Endothelial cell of umbilical vein (primary cell): Measurements from ENCODE around the gene VPS16. TPM values are rescaled to one million over a fixed set of nuclear protein-coding genes. Genes with fewer than 3 reads are reported as not detected.

Experiments
- BruUV-seq: library from RNA; stranded (reverse); fragments of 400-500 nt; replicated peaks from 2 replicates; lab custom pipeline; 2021; lab: Mats Ljungman, UMichigan
- CTCF ChIA-PET: fragments of 300-600, 350-600 bp; sonication (Branson Sonifier 250); formaldehyde crosslinking; loops from one replicate; lab custom pipeline; 2021; ENCODE audit warnings: antibody characterized with exemption, inconsistent platforms; lab: Charles Lee
- POLR2A ChIA-PET: fragments of 300-600, 350-600 bp; sonication (Branson Sonifier 250); formaldehyde crosslinking; loops from one replicate; lab custom pipeline; 2021; ENCODE audit warnings: antibody characterized with exemption, inconsistent platforms; lab: Charles Lee
- DNase-seq: peaks from one replicate; pipeline ENCODE4 v3.0.0-alpha.2; 2011; ENCODE audit warnings: low read depth, low spot score
- FAIRE-seq: peaks from 2 replicates; lab custom pipeline; 2011; peaks lifted over from hg19 to GRCh38; lab: Jason Lieb, UNC
- H2AFZ ChIP-seq: 2 replicates; pipeline ENCODE4 v1.6.0; 2012; ENCODE audit warnings: low read depth, low read length, control low read depth, inconsistent platforms
- H3K27ac ChIP-seq: 2 replicates; pipeline ENCODE4 v1.5.1; 2011; ENCODE audit warnings: low read depth, mild to moderate bottlenecking, control low read depth, low read length, moderate library complexity; ENCODE audit not compliant: insufficient read depth
- H3K27me3 ChIP-seq, 2 experiments: 2 replicates each; pipeline versions ENCODE4 v1.6.0 to v1.6.1; 2011; ENCODE audit warnings: low read length in 2 of 2, mixed read lengths in 1 of 2; ENCODE audit not compliant: control insufficient read depth in 2 of 2, insufficient read depth in 2 of 2
- H3K36me3 ChIP-seq, 2 experiments: 2 replicates in 1 of 2; 3 replicates in 1 of 2; pipeline ENCODE4 v1.5.1; 2011; ENCODE audit warnings: low read length in 2 of 2, mild to moderate bottlenecking in 1 of 2, moderate library complexity in 1 of 2; ENCODE audit not compliant: control insufficient read depth in 2 of 2, insufficient read depth in 2 of 2; ENCODE audit errors: extremely low read depth in 1 of 2
- H3K4me1 ChIP-seq: 3 replicates; pipeline ENCODE4 v1.5.1; 2011; ENCODE audit warnings: mild to moderate bottlenecking, low read length; ENCODE audit not compliant: control insufficient read depth, insufficient read depth; ENCODE audit errors: extremely low read depth
- H3K4me2 ChIP-seq: 2 replicates; pipeline ENCODE4 v1.6.1; 2011; ENCODE audit warnings: low read length, control low read depth, mixed read lengths; ENCODE audit not compliant: insufficient read depth
- H3K4me3 ChIP-seq, 3 experiments: fragments of 200-600 bp in 1 of 3; sonication (generic), shearing (Covaris generic) in 1 of 3; replicated peaks in 1 of 3; 2 replicates each; pipeline ENCODE4 v1.5.1; 2011 to 2016; ENCODE audit warnings: control low read depth in 3 of 3, low read length in 3 of 3, mild to moderate bottlenecking in 2 of 3, inconsistent platforms in 1 of 3, low read depth in 1 of 3, moderate library complexity in 1 of 3; ENCODE audit not compliant: insufficient read depth in 1 of 3
- H3K79me2 ChIP-seq: 2 replicates; pipeline ENCODE4 v1.6.0; 2012; ENCODE audit warnings: low read length, inconsistent platforms; ENCODE audit not compliant: control insufficient read depth, insufficient read depth
- H3K9ac ChIP-seq: replicated peaks from 2 replicates; pipeline ENCODE3; 2011; ENCODE audit warnings: low read length, control low read depth; ENCODE audit not compliant: insufficient read depth; ENCODE audit errors: extremely low read depth
- H3K9me1 ChIP-seq: replicated peaks from 3 replicates; pipeline ENCODE4 v1.6.0; 2011; ENCODE audit warnings: mild to moderate bottlenecking, low read length; ENCODE audit not compliant: control insufficient read depth, insufficient read depth; ENCODE audit errors: extremely low read depth
- H3K9me3 ChIP-seq: replicated peaks from 2 replicates; pipeline ENCODE4 v1.5.1; 2012; ENCODE audit warnings: low read length, inconsistent platforms; ENCODE audit not compliant: control insufficient read depth, insufficient read depth
- H4K20me1 ChIP-seq: replicated peaks from 2 replicates; pipeline ENCODE3; 2011; ENCODE audit warnings: mild to moderate bottlenecking, low read length; ENCODE audit not compliant: control insufficient read depth, insufficient read depth; ENCODE audit errors: extremely low read depth
- EZH2 ChIP-seq: IDR thresholded peaks from 2 replicates; pipeline ENCODE4 v1.6.1; 2012; ENCODE audit warnings: borderline replicate concordance, low read depth, mild to moderate bottlenecking, moderate library complexity, low read length, inconsistent platforms; ENCODE audit not compliant: severe bottlenecking
- FOS ChIP-seq: IDR thresholded peaks from 2 replicates; pipeline ENCODE4 v1.6.1; 2011; ENCODE audit warnings: mild to moderate bottlenecking, low read length, moderate library complexity, borderline replicate concordance; ENCODE audit not compliant: insufficient read depth
- GATA2 ChIP-seq: IDR thresholded peaks from 2 replicates; pipeline ENCODE4 v1.7.0; 2011; ENCODE audit warnings: low read depth, mild to moderate bottlenecking, moderate library complexity, mixed read lengths, low read length; ENCODE audit not compliant: insufficient read length, insufficient read depth
- JUN ChIP-seq: IDR thresholded peaks from 2 replicates; pipeline ENCODE4 v1.6.1; 2011; ENCODE audit warnings: borderline replicate concordance, low read depth; ENCODE audit not compliant: insufficient read length, insufficient read depth
- MAX ChIP-seq: IDR thresholded peaks from 2 replicates; pipeline ENCODE4 v1.6.1; 2011; ENCODE audit not compliant: insufficient read depth, insufficient read length
- MYC ChIP-seq: IDR thresholded peaks from one replicate; pipeline ENCODE4 v1.6.1; 2011; ENCODE audit warnings: mild to moderate bottlenecking, low read depth, low read length
- POLR2A ChIP-seq: IDR thresholded peaks from 2 replicates; pipeline ENCODE4 v1.6.1; 2012; ENCODE audit warnings: low read depth, mild to moderate bottlenecking, control low read depth, low read length
- POLR2AphosphoS5 ChIP-seq: IDR thresholded peaks from 2 replicates; pipeline ENCODE4 v1.6.1; 2012; ENCODE audit warnings: low read depth, mild to moderate bottlenecking, control low read depth, low read length, moderate library complexity; ENCODE audit not compliant: insufficient read depth
- dilution Hi-C: fragments of 300-500 bp; cut with MboI; formaldehyde crosslinking; loops from one replicate; pipeline ENCODE4 v1.15.0; 2019; ENCODE audit warnings: low sequenced_read_pairs; ENCODE audit not compliant: extremely low pct_ligation_motif_present
- intact Hi-C: fragments of 100-400 bp; cut with micrococcal nuclease; formaldehyde crosslinking; loops from one replicate; pipeline ENCODE4 v1.10.0; 2022
- polyA plus RNA-seq, 4 experiments: library from polyadenylated mRNA; depleted of rRNA in 3 of 4; stranded (reverse) in 3 of 4; unstranded in 1 of 4; fragments of >200 nt; gene quantifications; 2 replicates each; pipeline versions ENCODE4 v1.2.1 to v1.2.3, GENCODE V29; 2011 to 2012; ENCODE audit warnings: missing spikeins in 1 of 4
- total RNA-seq: library from RNA; stranded (reverse); gene quantifications from 2 replicates; pipeline ENCODE4 v1.2.3, GENCODE V29; 2021
- TF ChIP-seq, protein P1 (sequence below), 2 donors: IDR thresholded peaks; 1 replicate in 1 of 2; 2 replicates in 1 of 2; pipeline ENCODE4 v1.5.1; 2011; ENCODE audit warnings: low read length in 2 of 2, mild to moderate bottlenecking in 2 of 2, moderate library complexity in 2 of 2, control low read depth in 1 of 2, inconsistent platforms in 1 of 2, low read depth in 1 of 2; ENCODE audit not compliant: insufficient read depth in 1 of 2; ENCODE audit errors: extremely low read depth in 1 of 2

Gene VPS16
- total and polyA plus RNA-seq, 2 donors (not counting 3 experiments of a cell fraction or from before 2014, with no cell fraction given): 37.6 to 42.3 TPM

DNA sequence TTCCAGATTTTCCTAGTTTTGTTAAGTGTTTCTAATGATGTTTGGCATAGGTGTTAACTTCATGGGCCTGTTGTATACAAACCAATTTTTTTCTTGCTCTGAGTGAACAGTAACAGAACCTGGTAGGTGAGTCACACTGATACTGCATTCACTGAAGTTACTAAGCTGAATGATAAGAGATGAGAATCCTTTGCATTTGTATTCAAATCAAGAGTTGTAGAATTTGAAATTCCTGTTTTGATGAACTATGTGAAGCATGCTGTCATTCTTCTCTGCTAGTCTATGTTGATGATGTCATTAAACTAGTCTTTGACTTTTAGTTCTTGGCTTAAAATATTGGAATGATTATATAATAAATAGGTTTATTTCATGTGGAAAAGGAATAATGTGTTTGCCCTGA lies 70.7 kb downstream of the VPS16 start:
- no peak for TF ChIP-seq MYC
- no peak for TF ChIP-seq EZH2
- TF ChIP-seq POLR2AphosphoS5: no peak
- TF ChIP-seq, protein P1, sequence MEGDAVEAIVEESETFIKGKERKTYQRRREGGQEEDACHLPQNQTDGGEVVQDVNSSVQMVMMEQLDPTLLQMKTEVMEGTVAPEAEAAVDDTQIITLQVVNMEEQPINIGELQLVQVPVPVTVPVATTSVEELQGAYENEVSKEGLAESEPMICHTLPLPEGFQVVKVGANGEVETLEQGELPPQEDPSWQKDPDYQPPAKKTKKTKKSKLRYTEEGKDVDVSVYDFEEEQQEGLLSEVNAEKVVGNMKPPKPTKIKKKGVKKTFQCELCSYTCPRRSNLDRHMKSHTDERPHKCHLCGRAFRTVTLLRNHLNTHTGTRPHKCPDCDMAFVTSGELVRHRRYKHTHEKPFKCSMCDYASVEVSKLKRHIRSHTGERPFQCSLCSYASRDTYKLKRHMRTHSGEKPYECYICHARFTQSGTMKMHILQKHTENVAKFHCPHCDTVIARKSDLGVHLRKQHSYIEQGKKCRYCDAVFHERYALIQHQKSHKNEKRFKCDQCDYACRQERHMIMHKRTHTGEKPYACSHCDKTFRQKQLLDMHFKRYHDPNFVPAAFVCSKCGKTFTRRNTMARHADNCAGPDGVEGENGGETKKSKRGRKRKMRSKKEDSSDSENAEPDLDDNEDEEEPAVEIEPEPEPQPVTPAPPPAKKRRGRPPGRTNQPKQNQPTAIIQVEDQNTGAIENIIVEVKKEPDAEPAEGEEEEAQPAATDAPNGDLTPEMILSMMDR (IDR thresholded peaks at IDR 0.05; ENCODE audit: extremely low read depth in 1 of 2, insufficient read depth in 1 of 2, low read depth in 1 of 2, low read length in 2 of 2): no peak
- no peak for TF ChIP-seq POLR2A
- no peak for TF ChIP-seq MAX
- TF ChIP-seq GATA2: no peak
- TF ChIP-seq FOS: no peak
- TF ChIP-seq JUN: no peak
- Histone ChIP-seq H3K9me1 (no peaks in the 10 kb centered on the region), H4K20me1 (no peaks in the 10 kb centered on the region), H3K79me2 (peaks cover 12% of the 10 kb centered on the region), H3K9me3 (no peaks in the 10 kb centered on the region), H3K36me3 (no peaks in the 10 kb centered on the region), H3K9ac (no peak overlapping the region), H2AFZ (no peak overlapping the region), H3K27me3 (no peaks in the 10 kb centered on the region), H3K4me1 (no peaks in the 10 kb centered on the region), H3K4me3 (no peak overlapping the region), H3K4me2 (no peak overlapping the region), H3K27ac (no peak overlapping the region)
- DNase-seq: no peak
- POLR2A ChIA-PET: interaction anchor here (0.6 kb wide), 1 partner anchor 58 kb away, joined by 3 read pairs; no protein-coding TSS in a partner anchor
- dilution Hi-C loops: no loop called here
- BruUV-seq: no TSS peak
- CTCF ChIA-PET: no interaction called here
- FAIRE-seq: no peak
- intact Hi-C loops: no loop called here
